HepG2 (cell line): Measurements from ENCODE around the gene ZNF446. TPM values are rescaled to one million over a fixed set of nuclear protein-coding genes. Genes with fewer than 3 reads are reported as not detected.

Experiments
- FOXK1 ChIP-seq: sonication (generic); formaldehyde crosslinking; IDR thresholded peaks from 2 replicates; pipeline ENCODE4 v1.4.0; 2020; ENCODE audit warnings: low read depth, missing genetic modification reagents, borderline replicate concordance
- HDAC1 ChIP-seq: sonication (generic); formaldehyde crosslinking; IDR thresholded peaks from 2 replicates; pipeline ENCODE4 v1.5.1; 2020; ENCODE audit warnings: mild to moderate bottlenecking, missing genetic modification reagents
- KLF9 ChIP-seq: IDR thresholded peaks from 2 replicates; pipeline ENCODE4 v1.6.1; 2016; ENCODE audit warnings: low read depth
- MXI1 ChIP-seq: IDR thresholded peaks from 3 replicates; pipeline ENCODE4 v1.6.1; 2012; ENCODE audit warnings: low read depth, low read length, inconsistent platforms, borderline replicate concordance
- NFKBIZ ChIP-seq: IDR thresholded peaks from 2 replicates; pipeline ENCODE4 v1.6.1; 2018; ENCODE audit warnings: missing genetic modification reagents, missing compliant biosample characterization
- RCOR2 ChIP-seq: IDR thresholded peaks from 2 replicates; pipeline ENCODE4 v1.6.1; 2016; ENCODE audit warnings: missing biosample characterization, missing genetic modification reagents
- RNF2 ChIP-seq: fragments of 450-650 bp; conservative IDR thresholded peaks from 2 replicates; pipeline ENCODE4 v1.6.1; 2016; ENCODE audit warnings: low read depth
- SALL1 ChIP-seq: sonication (generic); formaldehyde crosslinking; IDR thresholded peaks from 2 replicates; pipeline ENCODE4 v1.8.0; 2022; ENCODE audit warnings: mild to moderate bottlenecking, missing genetic modification reagents
- SALL2 ChIP-seq: sonication (generic); formaldehyde crosslinking; IDR thresholded peaks from 2 replicates; pipeline ENCODE4 v1.8.1; 2023; ENCODE audit warnings: mild to moderate bottlenecking, missing genetic modification reagents, inconsistent platforms
- SCMH1 ChIP-seq: sonication (generic); formaldehyde crosslinking; IDR thresholded peaks from 2 replicates; pipeline ENCODE4 v1.9.0; 2021; ENCODE audit warnings: missing genetic modification reagents, mild to moderate bottlenecking, borderline replicate concordance
- TCF12 ChIP-seq, 2 experiments: fragments of 450-650 bp in 1 of 2; sonication (generic) in 1 of 2; formaldehyde crosslinking in 1 of 2; IDR thresholded peaks; 2 replicates each; pipeline versions ENCODE4 v1.6.1 to v1.8.0; 2017 to 2022; ENCODE audit warnings: antibody characterized with exemption in 1 of 2, mild to moderate bottlenecking in 1 of 2, missing genetic modification reagents in 1 of 2, moderate library complexity in 1 of 2
- ZC3H4 ChIP-seq: sonication (generic); formaldehyde crosslinking; IDR thresholded peaks from 2 replicates; pipeline ENCODE4 v1.4.0; 2020; ENCODE audit warnings: missing genetic modification reagents, borderline replicate concordance
- ZNF17 ChIP-seq: sonication (generic); formaldehyde crosslinking; IDR thresholded peaks from 2 replicates; pipeline ENCODE4 v1.5.0; 2020; ENCODE audit warnings: mild to moderate bottlenecking, missing genetic modification reagents
- ZNF230 ChIP-seq: sonication (generic); formaldehyde crosslinking; IDR thresholded peaks from 2 replicates; pipeline ENCODE4 v1.4.0; 2020; ENCODE audit warnings: mild to moderate bottlenecking, missing genetic modification reagents
- ZNF615 ChIP-seq: sonication (generic); formaldehyde crosslinking; IDR thresholded peaks from 2 replicates; pipeline ENCODE4 v1.5.0; 2020; ENCODE audit warnings: mild to moderate bottlenecking, missing genetic modification reagents, borderline replicate concordance
- ZNF781 ChIP-seq: sonication (generic); formaldehyde crosslinking; IDR thresholded peaks from 2 replicates; pipeline ENCODE4 v1.5.1; 2020; ENCODE audit warnings: borderline replicate concordance, mild to moderate bottlenecking, missing genetic modification reagents; ENCODE audit errors: not compliant biosample characterization
- polyA plus RNA-seq, 8 experiments: library from polyadenylated mRNA; depleted of rRNA in 3 of 8; stranded (reverse) in 7 of 8; unstranded in 1 of 8; fragments of >200 nt; fragmentation: Illumina TruSeq in 4 of 8; extraction: Trizol in 4 of 8; gene quantifications; 2 replicates each; pipeline versions ENCODE4 v1.2.1 to v1.2.3, GENCODE V29; 2011 to 2016; ENCODE audit warnings: low read depth in 4 of 8, missing spikeins in 1 of 8, mixed read lengths in 1 of 8; ENCODE audit not compliant: insufficient read depth in 1 of 8
- total RNA-seq, 5 experiments: library from RNA; depleted of rRNA; stranded (reverse); fragments of >200 nt; fragmentation: Illumina TruSeq; extraction: Trizol; gene quantifications; 2 replicates each; pipeline ENCODE4 v1.2.3, GENCODE V29; 2016; ENCODE audit warnings: low read depth in 1 of 5
- TF ChIP-seq, protein P1 (sequence below): IDR thresholded peaks from 2 replicates; pipeline ENCODE4 v1.6.1; 2016; ENCODE audit warnings: missing compliant biosample characterization, missing genetic modification reagents, borderline replicate concordance
- TF ChIP-seq, protein P2 (sequence below): fragments of 450-650 bp; IDR thresholded peaks from 2 replicates; pipeline ENCODE4 v1.6.1; 2017; ENCODE audit warnings: mild to moderate bottlenecking
- TF ChIP-seq, protein P3 (sequence below): sonication (generic); formaldehyde crosslinking; IDR thresholded peaks from 2 replicates; pipeline ENCODE4 v1.8.0; 2022; ENCODE audit warnings: mild to moderate bottlenecking, missing genetic modification reagents; ENCODE audit not compliant: insufficient replicate concordance
- TF ChIP-seq, protein P4 (sequence below): sonication (generic); IDR thresholded peaks from 2 replicates; pipeline ENCODE4 v1.6.1; 2016; ENCODE audit warnings: low read depth, borderline replicate concordance

Gene ZNF446
- total and polyA plus RNA-seq, 2 of the 13 experiments (the other 11 are each of a cell fraction or from before 2014, with no cell fraction given) = 3.0 to 3.6 TPM

DNA sequence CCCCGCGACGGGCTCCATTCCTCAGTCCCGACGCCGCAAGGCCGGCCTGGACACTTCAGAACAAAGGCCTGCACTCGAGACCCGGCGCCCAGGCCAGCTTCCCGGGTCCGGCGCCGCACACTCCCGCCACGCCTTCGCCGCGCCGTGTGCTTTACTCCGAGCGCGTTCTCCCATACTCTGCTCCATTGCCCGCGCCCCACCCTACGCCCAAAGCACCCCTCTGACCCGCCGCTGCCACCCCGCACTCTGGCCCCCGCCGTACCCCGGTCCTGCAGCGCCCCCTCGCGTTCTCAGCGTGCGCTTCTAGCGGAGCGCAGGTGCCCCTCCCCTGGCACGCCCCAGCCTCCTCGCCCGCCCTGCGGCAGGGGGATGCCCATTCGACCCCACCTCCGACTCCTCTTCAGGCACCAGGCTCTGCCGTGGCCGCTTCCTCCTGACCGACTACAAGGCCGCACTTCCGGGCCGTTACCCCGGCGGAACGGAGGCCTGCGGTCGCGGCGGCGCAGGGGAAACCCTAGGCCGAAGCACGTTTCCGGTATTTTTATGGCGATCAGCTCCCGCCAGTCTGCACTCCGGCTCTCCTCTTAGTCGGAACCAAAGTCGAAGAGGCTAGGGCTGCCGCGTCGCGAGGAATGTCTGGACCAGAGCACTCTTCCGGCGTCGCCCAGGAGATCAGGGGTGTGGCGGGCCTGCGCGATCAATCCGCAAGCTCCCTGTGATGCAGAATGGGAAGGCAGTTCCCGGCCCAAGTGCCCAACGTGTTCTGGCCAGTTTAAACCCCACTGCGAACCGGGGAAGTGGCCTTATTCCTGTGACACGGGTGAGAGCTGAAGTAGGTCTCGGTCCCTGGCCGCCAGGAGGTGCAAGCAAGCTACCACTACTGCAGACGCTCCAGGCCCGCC is 43.5 kb downstream of the ZNF446 start, which contains the start of gene ZBTB45 (continued):
- TF ChIP-seq, protein P1, sequence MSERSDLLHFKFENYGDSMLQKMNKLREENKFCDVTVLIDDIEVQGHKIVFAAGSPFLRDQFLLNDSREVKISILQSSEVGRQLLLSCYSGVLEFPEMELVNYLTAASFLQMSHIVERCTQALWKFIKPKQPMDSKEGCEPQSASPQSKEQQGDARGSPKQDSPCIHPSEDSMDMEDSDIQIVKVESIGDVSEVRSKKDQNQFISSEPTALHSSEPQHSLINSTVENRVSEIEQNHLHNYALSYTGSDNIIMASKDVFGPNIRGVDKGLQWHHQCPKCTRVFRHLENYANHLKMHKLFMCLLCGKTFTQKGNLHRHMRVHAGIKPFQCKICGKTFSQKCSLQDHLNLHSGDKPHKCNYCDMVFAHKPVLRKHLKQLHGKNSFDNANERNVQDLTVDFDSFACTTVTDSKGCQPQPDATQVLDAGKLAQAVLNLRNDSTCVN = peak; percentile 40; the same call in 1 of the 2 replicates
- TF ChIP-seq, protein P2, sequence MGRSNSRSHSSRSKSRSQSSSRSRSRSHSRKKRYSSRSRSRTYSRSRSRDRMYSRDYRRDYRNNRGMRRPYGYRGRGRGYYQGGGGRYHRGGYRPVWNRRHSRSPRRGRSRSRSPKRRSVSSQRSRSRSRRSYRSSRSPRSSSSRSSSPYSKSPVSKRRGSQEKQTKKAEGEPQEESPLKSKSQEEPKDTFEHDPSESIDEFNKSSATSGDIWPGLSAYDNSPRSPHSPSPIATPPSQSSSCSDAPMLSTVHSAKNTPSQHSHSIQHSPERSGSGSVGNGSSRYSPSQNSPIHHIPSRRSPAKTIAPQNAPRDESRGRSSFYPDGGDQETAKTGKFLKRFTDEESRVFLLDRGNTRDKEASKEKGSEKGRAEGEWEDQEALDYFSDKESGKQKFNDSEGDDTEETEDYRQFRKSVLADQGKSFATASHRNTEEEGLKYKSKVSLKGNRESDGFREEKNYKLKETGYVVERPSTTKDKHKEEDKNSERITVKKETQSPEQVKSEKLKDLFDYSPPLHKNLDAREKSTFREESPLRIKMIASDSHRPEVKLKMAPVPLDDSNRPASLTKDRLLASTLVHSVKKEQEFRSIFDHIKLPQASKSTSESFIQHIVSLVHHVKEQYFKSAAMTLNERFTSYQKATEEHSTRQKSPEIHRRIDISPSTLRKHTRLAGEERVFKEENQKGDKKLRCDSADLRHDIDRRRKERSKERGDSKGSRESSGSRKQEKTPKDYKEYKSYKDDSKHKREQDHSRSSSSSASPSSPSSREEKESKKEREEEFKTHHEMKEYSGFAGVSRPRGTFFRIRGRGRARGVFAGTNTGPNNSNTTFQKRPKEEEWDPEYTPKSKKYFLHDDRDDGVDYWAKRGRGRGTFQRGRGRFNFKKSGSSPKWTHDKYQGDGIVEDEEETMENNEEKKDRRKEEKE = no peak
- TF ChIP-seq ZNF615 (no peak), NFKBIZ (CRISPR knock-in tag) (peak; percentile 93), FOXK1 (CRISPR knock-in tag) (peak; percentile 98), SCMH1 (CRISPR knock-in tag) (no peak), ZNF781 (peak; percentile 90), SALL2 (CRISPR knock-in tag) (peak; percentile 89), ZNF230 (CRISPR knock-in tag) (peak; percentile 43), ZC3H4 (CRISPR knock-in tag) (no peak; the same call in 1 of the 2 replicates), RCOR2 (peak; percentile 49; the same call in 1 of the 2 replicates), RNF2 (0 out of 2 replicates have a peak, but pooled peaks have one; percentile 62), ZNF17 (CRISPR knock-in tag) (no peak), SALL1 (peak; percentile 87), TCF12 (IDR thresholded peaks at IDR 0.05) (no peak), TCF12 (CRISPR knock-in tag; IDR thresholded peaks at IDR 0.05) (0 out of 2 replicates have a peak, but pooled peaks have one; percentile 79), MXI1 (peak; percentile 72; the same call in 1 of the 3 replicates), KLF9 (CRISPR knock-in tag) (0 out of 2 replicates have a peak, but pooled peaks have one; percentile 63), HDAC1 (CRISPR knock-in tag) (peak; percentile 99)
- TF ChIP-seq, protein P3, sequence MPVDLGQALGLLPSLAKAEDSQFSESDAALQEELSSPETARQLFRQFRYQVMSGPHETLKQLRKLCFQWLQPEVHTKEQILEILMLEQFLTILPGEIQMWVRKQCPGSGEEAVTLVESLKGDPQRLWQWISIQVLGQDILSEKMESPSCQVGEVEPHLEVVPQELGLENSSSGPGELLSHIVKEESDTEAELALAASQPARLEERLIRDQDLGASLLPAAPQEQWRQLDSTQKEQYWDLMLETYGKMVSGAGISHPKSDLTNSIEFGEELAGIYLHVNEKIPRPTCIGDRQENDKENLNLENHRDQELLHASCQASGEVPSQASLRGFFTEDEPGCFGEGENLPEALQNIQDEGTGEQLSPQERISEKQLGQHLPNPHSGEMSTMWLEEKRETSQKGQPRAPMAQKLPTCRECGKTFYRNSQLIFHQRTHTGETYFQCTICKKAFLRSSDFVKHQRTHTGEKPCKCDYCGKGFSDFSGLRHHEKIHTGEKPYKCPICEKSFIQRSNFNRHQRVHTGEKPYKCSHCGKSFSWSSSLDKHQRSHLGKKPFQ (CRISPR knock-in tag) = no peak
- TF ChIP-seq, protein P4, sequence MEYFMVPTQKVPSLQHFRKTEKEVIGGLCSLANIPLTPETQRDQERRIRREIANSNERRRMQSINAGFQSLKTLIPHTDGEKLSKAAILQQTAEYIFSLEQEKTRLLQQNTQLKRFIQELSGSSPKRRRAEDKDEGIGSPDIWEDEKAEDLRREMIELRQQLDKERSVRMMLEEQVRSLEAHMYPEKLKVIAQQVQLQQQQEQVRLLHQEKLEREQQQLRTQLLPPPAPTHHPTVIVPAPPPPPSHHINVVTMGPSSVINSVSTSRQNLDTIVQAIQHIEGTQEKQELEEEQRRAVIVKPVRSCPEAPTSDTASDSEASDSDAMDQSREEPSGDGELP = peak; percentile 19; the same call in 1 of the 2 replicates
